COLO829 (cell line): ENCODE data around the gene PLCB1.
"Not testable (repeated sequence)": the region's sequence is repeated elsewhere in the genome, so short reads cannot be mapped to it uniquely, and the experiment has no call there.

Experiments
- DNase-seq: peaks from one replicate; pipeline ENCODE4 v3.0.0; 2012; ENCODE audit warnings: low spot score

The PLCB1 gene

GRCh38 chr20:8608470-8608869 lies 476.4 kb downstream of the PLCB1 start:
- no peak for DNase-seq

GRCh38 chr20:8616792-8617191 lies 484.7 kb downstream of the PLCB1 start:
- DNase-seq = no peak

DNA sequence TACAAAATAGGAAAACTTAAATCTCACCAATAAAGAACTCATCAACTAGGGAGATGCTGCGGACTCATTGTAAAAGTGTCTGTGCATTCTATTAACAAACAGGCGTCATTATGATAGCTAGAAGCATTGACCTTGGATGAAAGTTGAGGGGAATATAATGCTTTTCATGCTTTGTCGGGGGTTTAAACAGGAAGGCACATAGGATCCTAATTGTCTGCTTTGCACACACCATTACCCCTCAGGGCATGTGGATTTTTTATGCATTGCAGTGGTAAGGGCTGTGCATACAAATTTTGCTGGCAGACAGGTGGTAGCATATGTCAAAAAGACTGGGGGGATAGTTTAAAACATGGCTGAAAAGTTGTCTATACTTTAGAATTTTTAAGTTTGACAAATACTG lies 488.9 kb downstream of the PLCB1 start:
- DNase-seq = no peak

DNA sequence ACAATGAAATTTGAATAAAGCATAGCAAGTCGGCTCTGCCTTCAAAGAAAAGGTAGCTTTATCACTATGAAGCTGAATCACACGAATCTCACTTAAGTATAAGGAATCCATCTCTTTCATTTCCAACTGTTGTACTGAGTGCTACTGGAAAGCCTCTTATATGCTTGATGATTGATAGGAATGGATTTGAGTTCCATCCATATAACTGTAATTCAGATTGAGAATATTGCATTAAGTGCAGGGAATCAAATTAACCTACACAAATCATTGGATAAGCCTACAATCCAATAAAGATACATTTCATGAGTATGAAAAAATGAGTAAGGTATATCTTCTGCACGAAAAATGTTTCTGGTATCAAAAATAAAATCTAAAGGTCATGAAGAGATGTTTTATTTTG lies 492.0 kb downstream of the PLCB1 start:
- DNase-seq = no peak

GRCh38 chr20:8624616-8625015 lies 492.6 kb downstream of the PLCB1 start:
- DNase-seq = no peak

GRCh38 chr20:8627340-8628004 lies 495.4 kb downstream of the PLCB1 start:
- DNase-seq = no peak

- no peak for DNase-seq
Observed at GRCh38 chr20:8631271-8631670, 499.2 kb downstream of the PLCB1 start.

- no peak for DNase-seq
Observed at GRCh38 chr20:8633366-8633765, 501.3 kb downstream of the PLCB1 start.

DNA sequence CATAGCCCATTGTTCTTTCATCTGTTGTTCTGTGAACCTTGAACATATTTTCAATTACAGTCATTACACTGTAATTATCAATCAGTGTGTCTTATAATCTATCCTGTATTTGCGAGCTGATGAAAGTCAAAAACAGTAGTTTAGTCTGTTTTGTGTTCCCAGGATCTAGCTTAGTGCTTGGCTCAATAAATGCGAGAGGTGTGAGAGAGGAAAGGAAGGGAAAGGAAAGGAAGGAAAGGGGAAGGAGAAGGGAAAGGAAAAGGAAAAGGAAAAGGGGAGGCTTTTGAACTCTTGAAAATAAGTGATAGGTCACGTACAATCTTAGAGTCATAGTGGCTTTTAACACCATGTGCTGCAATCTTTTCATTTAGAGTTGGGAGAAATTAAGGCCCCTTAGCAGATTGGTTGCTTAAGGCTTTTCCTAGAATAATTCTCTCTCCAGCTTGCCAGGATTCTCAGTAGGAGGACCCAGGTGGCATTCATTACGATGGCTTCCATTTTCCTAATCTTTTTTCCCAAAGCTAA lies 503.0 kb downstream of the PLCB1 start:
- no peak for DNase-seq

- DNase-seq = no peak
Observed at GRCh38 chr20:8635837-8636236, 503.8 kb downstream of the PLCB1 start.

DNA sequence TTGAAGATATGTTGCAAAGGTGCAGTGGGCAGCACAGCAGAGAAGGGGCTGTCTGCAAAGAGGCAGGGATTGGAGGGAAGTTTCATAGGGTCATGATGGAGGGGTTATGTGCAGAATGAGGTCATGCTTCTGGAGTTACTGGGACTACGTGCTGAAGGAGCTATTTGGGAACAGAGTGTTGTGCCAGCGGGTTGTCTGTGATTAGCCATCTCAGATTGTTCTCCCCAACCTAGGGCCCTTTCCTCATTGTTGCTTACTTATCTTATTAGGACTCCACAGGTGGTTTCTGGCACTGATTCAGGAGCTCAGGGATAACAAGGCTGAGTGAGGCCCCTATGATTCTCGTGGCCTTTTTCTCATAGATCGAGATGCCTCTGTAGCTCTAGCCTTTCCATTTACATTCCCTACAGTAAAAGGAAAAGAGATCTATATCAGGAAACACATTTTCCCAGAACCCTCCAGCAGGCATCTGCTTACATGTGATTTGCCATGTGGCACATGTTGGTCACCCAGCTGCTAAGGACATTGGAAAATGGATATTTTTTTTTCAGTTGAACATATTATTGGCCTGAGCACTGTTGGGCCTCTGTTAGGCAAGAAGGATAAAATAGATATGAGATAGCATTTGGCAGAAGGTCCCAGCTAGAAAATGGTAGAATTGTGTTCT lies 507.2 kb downstream of the PLCB1 start:
- no peak for DNase-seq

GRCh38 chr20:8640461-8640860 lies 508.4 kb downstream of the PLCB1 start:
- no peak for DNase-seq

DNA sequence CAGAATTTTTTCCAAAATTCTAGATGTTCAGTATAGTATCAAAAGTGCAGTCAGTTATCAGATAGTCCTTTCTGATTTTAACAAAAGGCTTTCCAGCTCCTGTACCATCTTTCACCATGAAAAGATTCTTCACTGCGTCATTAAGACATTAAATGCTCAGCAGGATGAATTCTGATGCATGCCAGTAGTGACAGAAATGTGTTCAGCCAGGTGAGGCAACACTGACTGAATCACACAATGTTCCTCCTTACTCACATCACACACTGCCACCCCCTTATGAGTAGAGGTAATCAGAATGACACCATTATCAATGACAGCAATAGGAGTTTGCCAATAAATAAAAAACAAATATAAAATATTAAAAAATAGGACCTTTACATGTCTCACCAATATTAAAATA lies 510.2 kb downstream of the PLCB1 start:
- no peak for DNase-seq

GRCh38 chr20:8644468-8644867 lies 512.4 kb downstream of the PLCB1 start:
- DNase-seq = not testable (repeated sequence)

DNA sequence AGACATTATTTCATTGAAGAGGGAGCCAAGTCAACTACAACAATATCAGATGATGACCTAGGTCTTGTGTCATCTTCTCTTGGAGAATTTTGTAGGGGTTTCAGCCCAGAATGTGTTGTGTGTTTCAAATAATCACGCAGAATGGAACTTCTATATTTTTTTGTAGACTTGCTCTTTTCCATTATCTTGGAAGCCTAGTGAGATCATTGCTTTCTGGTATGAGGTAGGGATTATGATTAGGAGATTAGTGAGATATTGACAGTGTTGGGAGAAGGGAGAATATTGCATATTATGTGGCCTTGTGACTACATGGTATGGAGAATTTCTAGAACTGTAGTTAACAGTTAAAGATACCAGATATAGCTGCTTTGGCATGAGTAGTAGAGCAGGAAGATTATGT lies 513.3 kb downstream of the PLCB1 start:
- no peak for DNase-seq

DNA sequence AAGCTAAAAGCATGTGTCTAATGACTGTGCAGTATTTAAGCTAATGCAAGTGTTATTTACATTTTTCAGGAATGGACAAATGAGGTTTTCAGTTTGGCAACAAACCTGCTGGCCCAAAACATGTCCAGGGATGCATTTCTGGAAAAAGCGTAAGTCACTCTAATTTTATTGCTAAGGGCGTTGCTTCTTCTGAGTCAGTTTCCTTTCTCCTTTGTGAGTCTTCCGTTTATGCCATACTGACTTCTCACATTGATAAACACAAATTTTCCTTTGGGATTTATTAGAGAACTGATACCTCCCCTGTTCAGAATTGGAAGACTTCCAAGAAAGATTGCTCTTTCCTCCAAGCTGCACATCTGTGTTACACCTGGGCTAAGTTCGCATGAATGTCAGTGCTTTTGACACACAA lies 514.0 kb downstream of the PLCB1 start:
- no peak for DNase-seq

GRCh38 chr20:8646716-8647115 lies 514.6 kb downstream of the PLCB1 start:
- DNase-seq = no peak

DNA sequence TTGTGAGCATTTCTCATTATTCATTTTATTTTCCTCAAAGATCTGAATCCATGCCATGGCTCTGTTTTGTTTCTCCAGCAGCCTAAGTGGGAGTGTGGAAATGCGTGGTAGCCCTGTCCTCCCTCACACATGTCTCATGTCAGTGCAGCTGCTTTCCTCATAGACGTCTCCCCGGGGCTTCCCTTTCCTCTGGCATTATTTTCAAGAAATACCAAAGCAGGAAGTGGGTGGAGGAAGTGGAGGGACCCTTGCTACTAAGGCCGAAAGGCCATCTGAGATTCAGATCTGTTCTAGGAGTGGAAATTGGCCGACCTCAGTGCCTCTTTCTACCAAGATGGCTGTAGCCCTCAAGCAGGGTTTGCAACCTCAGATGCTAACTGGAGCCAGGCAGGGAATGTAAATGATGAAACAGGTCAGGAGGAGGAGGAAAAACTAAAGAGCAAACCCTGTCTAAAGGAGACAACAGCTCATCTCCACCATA lies 515.9 kb downstream of the PLCB1 start:
- no peak for DNase-seq

GRCh38 chr20:8648466-8648865 lies 516.4 kb downstream of the PLCB1 start:
- no peak for DNase-seq

GRCh38 chr20:8652396-8652795 lies 520.3 kb downstream of the PLCB1 start:
- DNase-seq = no peak

DNA sequence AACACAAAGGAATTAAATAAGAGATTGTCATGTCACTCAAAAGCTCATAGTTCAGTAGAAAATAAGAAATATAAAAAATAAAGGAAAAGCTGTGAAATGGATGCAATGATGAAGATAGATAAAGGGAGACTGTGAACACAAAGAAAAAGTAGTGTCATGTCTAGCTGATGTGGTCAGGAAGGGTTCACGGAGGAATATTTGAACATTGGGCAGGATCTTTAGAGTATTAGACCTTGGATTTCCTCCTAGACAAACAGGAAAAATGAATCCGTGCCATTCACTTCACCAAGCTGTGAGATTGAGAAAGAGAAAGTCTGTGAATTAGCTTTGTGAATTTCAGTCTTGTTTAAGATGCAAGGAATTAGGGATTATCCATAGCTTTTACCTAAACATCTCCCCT lies 522.4 kb downstream of the PLCB1 start:
- no peak for DNase-seq

GRCh38 chr20:8656335-8656734 lies 524.3 kb downstream of the PLCB1 start:
- peak; percentile 11 for DNase-seq

GRCh38 chr20:8657664-8658063 lies 525.6 kb downstream of the PLCB1 start:
- no peak for DNase-seq

DNA sequence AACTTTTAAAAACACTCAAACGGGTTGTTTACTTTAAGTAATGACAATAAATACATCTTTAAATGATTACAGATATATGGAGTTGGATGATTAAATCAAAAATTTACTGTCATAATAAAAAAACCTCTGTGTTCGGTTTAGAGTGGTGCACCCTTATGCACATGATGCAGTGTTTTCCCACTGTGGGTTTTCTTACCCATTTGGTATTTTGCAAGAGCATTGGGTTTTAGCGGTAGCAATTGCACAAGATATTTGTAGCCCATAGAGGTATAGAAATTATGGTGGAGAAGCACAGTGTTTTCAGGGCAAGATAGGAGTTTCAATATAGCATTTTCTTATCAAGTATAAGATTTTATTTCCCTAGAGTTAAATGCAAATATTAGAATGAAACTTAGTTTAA lies 526.0 kb downstream of the PLCB1 start:
- no peak for DNase-seq
